Measurements from ENCODE around the gene POLD2. TPM values are rescaled to one million over a fixed set of nuclear protein-coding genes. Genes with fewer than 3 reads are reported as not detected.

The POLD2 gene
- polyA plus RNA-seq, 5 donors: 87.9 to 126 (median 101) TPM

DNA sequence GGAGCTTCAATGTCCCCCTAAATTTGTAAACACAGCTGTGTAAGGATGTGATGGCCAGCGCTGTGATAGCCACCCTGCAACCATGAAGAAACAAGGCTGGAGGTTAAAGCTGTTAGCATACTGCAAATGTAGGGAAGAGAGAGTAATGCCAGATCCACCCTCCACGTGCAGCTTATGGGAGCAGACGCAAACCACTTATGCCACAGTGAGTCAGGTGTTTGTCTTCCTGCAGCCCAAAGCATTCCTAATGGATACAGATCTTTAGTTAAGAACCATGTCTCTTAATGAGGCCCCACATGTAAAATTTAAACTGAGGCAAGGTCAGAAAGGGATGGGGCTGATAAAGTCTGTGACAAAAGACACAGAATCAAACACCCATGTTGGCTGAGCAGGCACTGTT, 31.4 kb upstream of the POLD2 start:
- no peak for DNase-seq

GRCh38 chr7:44153948-44154335, 30.6 kb upstream of the POLD2 start:
- no peak for DNase-seq

- DNase-seq: no peak
Observed at GRCh38 chr7:44152971-44153947, 29.9 kb upstream of the POLD2 start.

DNA sequence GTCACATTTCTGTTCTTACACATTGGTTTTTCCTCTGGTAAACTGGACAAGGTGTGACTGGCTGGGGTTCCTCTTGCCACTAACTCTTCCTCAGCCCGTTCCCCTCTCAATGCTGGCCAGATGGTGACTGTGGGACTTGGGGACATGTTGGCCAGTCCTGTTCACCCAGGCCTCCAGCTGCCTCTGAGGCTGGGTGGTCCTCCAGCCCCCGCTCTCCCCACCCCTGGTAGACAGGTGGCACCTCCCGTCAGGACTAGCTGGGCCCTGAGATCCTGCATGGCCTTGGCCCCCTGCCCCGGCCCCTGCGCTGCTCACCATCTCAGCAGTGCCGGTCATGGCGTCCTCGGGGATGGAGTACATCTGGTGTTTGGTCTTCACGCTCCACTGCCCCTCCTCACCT, 28.6 kb upstream of the POLD2 start:
- no peak for DNase-seq

DNA sequence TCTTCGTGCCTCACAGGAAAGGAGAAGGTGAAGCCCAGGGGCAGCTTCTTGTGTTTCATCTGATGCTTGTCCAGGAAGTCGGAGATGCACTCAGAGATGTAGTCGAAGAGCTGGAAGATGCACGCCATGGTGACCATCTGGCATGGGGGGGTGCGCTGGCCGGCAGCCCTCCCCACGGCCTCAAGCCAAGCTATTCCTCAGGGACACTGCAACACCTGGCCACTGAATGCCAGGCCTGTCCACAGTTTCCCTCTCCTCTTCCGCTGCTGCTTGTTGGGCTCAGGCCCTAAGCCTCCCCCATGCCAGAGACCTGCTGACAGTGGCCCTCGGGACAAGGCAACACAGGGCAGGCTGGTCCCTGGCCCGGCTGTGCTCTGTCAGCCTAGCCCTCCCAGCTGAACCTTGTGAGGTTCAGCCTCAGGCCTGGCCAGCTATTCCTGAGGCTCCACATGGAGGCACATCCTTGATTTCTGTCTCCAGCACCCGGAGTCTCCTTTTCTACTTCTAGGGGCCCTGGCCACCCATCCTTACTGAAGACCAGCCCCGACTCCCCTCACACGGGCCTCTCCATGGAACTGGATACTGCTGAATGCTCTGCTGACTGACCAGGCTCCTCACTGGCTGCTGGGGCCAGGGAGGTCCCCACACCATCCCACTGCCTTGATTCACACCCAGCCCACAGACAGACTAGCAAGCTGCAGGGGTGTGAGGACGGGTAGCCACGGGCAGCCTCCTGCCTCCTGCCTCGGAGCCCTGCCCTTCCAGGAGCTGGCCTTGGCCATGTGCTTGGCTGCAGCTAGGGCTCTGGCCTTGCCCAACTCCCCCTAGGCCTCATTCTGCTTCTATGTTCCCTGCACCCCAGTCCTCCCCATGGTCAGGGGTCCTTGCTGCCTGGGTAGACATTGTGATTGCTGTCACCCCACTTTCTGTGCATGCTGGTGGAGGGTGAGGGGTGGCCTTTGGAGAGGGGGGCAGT, 27.9 kb upstream of the POLD2 start:
- no peak for DNase-seq

DNA sequence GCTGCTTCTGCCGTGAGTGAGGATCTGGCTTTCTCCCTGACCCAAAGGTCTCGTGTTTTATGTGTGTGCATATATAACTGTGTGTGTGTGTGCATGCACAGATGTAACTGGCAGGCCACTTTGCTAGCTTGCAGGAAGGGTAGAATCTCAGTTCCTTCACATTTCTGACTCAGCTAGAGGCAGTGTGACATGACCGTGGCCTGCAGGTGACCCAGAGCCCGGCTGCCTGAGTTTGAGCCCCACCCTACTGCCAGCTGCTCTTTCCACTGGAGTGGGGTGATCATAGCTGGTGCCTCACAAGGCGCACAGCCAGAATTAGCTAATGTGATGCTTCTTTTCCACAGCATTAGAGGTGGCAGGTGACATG, 27.1 kb upstream of the POLD2 start:
- DNase-seq: no peak

GRCh38 chr7:44149571-44150465, 26.5 kb upstream of the POLD2 start:
- DNase-seq: peak in 1 of 2 donors; percentile 7

GRCh38 chr7:44148961-44149536, 25.7 kb upstream of the POLD2 start:
- DNase-seq: no peak

DNA sequence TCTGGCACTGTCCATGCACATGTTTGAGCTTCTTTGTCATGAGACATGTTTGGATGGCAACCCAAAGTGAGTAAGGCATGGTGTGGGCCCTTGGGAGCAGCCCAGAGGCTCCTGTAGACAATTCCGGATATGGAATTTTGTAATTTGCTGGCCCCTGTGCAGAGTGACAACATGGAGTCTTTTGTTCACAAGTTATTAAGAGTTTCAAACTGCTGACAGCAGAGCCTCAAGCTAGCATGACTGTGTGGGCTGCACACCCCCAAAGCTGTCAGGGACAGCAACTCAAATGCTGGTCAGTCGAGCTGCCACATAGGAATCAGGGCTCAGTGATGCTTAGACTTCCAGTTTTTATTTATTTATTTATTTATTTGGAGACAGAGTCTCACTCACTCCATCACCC, 24.8 kb upstream of the POLD2 start:
- peak; percentile 45 to 51 for DNase-seq

- DNase-seq: peak; percentile 85 to 87
Observed at GRCh38 chr7:44147026-44147991, 24.0 kb upstream of the POLD2 start.

GRCh38 chr7:44145969-44146911, 22.9 kb upstream of the POLD2 start:
- peak; percentile 72 to 76 for DNase-seq

DNA sequence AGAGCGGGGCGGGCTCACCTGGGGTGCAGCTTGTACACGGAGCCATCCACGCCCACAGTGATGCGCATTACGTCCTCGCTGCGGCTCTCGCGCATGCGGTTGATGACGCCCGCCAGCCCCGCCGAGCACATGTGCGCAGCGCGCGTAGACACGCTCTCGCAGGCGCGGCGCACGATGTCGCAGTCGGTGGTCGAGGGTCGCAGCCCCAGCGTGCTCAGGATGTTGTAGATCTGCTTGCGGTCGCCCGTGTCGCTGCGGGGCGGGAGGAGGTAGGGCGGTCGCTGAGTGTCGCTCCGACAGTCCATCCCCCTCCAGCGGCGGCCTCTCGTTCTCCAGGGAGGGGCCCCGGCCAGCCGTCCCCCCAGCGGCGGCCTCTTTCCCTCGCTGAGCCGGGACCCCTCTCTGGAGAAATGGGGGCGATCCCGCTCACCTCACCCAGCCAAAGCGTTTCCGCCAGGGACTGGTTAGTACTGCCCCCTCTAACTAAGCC, 22.2 kb upstream of the POLD2 start:
- DNase-seq: no peak

GRCh38 chr7:44144968-44145478, 21.7 kb upstream of the POLD2 start:
- DNase-seq: no peak

GRCh38 chr7:44144426-44144967, 21.1 kb upstream of the POLD2 start:
- no peak for DNase-seq

DNA sequence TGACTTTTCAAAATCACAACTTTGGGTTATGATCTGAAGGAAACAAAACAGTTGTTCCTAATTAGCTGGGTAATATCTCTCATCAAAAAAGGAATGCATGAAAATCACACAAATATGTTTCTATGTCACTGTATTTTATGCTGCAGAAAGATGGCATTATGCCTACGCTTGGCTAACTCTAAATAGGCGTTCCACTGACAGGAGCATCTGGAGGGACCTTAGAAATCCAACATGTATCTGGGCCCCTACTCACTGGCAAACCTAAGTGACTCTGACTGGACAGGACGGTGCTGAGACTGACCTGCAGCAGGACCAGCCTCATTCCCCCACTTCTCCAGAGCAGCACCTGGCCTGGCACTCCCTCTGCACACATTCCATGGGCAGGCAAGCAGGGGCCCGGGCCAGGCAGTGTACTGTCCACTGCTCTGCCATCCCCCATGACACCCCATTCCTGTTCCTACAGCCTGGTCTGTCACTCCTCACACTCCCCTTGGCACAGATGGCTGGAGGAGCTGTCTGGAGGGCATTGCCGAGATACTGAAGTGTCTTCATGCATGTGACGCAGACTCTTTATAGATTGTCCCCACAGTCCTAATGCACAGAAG, 20.4 kb upstream of the POLD2 start:
- no peak for DNase-seq

DNA sequence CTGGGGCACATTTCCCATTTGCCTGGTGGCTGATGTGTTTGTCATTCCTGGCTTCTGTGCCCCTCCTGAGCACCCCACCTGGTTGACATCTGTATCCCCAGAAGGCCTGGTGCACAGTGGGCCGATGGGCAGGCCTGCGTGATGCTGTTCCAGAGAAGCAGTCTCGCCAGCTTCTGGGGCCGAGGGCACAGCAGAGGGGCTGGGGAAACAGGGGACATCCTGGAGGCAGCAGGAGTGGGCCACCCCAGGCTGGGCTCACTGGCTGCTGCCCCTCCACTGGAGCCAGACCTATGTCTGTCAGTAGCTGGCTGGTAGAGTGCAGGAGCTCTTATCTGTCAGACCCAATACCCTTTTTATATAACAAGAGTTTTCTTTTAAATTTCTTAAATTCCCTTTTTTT, 18.7 kb upstream of the POLD2 start:
- DNase-seq: no peak

DNA sequence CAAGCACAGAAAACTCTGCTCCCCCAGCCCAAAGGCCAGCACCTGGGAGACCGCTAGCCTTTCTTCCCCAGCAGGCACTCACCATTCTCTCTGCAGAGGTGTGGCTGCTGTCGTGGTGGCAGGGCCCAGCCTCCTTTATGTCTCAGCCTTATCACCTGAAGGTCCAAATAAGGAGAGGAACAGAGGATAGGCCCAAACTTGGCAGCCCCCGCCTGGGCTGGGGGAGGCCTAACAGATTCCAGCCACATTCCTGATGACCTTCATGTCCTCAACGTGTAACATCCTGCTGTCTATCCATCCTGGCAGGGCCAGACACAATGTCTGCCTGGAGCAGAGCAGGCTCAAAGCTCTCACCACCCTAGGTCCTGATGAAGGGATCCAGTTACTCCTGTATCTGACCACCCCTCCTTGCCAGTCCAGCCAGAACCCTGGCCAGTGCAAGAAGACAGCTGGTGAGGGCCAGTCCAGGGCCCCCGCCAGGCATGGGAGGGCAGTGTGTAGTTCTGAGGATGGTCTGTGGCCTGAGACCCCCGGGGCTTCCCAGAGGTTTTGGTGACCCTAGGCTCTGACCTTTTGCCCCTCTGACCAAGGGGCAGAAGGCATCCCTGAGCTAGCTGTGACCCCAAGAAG, 18.0 kb upstream of the POLD2 start, which contains the start of gene MYL7:
TSS of gene MYL7 (minus strand) at position 112 of the 630 bp plus-strand sequence. CDS start at position 85, 27 bp downstream.
- no peak for DNase-seq
